A673 (cell line): ENCODE results near the gene KCND2. TPM values are rescaled to one million over a fixed set of nuclear protein-coding genes. Genes with fewer than 3 reads are reported as not detected.

ENCODE experiments used
- BruUV-seq: library from RNA; stranded (reverse); fragments of 400-500 nt; replicated peaks from 2 replicates; lab custom pipeline; 2021; lab: Mats Ljungman, UMichigan
- CTCF ChIA-PET: fragments of 300-600 bp; sonication (Branson Sonifier 250); formaldehyde crosslinking; loops from one replicate; lab custom pipeline; 2022; ENCODE audit warnings: antibody characterized with exemption; lab: Charles Lee
- POLR2A ChIA-PET: fragments of 300-600 bp; sonication (Branson Sonifier 250); formaldehyde crosslinking; loops from one replicate; lab custom pipeline; 2022; ENCODE audit warnings: antibody characterized with exemption; ENCODE audit not compliant: low non-redundant PET; lab: Charles Lee
- DNase-seq: peaks from one replicate; pipeline ENCODE4 v3.0.0-alpha.2; 2015; ENCODE audit warnings: low spot score
- H3K27ac ChIP-seq: fragments of 200-600 bp; sonication (generic); 2 replicates; pipeline ENCODE4 v1.5.1; 2016; ENCODE audit warnings: mixed run types, low read depth, mild to moderate bottlenecking, mixed read lengths, antibody characterized with exemption, low read length; ENCODE audit not compliant: poor library complexity, severe bottlenecking
- H3K27me3 ChIP-seq: fragments of 200-600 bp; sonication (generic); replicated peaks from 2 replicates; pipeline ENCODE4 v1.6.1; 2017; ENCODE audit warnings: mixed run types, low read depth, mild to moderate bottlenecking, mixed read lengths, antibody characterized with exemption, low read length; ENCODE audit not compliant: insufficient read depth, poor library complexity
- H3K36me3 ChIP-seq: fragments of 200-600 bp; sonication (generic); 2 replicates; pipeline ENCODE4 v1.6.1; 2016; ENCODE audit warnings: mixed run types, mild to moderate bottlenecking, mixed read lengths, antibody characterized with exemption, low read length; ENCODE audit not compliant: insufficient read depth, poor library complexity, severe bottlenecking
- H3K4me1 ChIP-seq: fragments of 200-600 bp; sonication (generic); 2 replicates; pipeline ENCODE4 v1.6.1; 2017; ENCODE audit warnings: mixed run types, mild to moderate bottlenecking, mixed read lengths, antibody characterized with exemption, low read length; ENCODE audit not compliant: insufficient read depth, poor library complexity, severe bottlenecking
- H3K4me3 ChIP-seq: fragments of 200-600 bp; sonication (generic); 2 replicates; pipeline ENCODE4 v1.5.1; 2016; ENCODE audit warnings: low read depth, mixed run types, mild to moderate bottlenecking, mixed read lengths, low read length; ENCODE audit not compliant: poor library complexity, severe bottlenecking
- H3K9me3 ChIP-seq: fragments of 200-600 bp; sonication (generic); 2 replicates; pipeline ENCODE4 v1.6.1; 2016; ENCODE audit warnings: mixed run types, low read depth, mild to moderate bottlenecking, mixed read lengths, antibody characterized with exemption, low read length; ENCODE audit not compliant: poor library complexity, severe bottlenecking
- CTCF ChIP-seq: fragments of 300-800, 200-600 bp; sonication (generic); conservative IDR thresholded peaks from 2 replicates; pipeline ENCODE4 v1.5.1; 2017; ENCODE audit warnings: low read depth, mild to moderate bottlenecking, antibody characterized with exemption, low read length, moderate library complexity, mixed read lengths
- EZH2 ChIP-seq: fragments of 200-600 bp; sonication (generic); IDR thresholded peaks from 2 replicates; pipeline ENCODE4 v1.6.1; 2017; ENCODE audit warnings: borderline replicate concordance, low read depth, mild to moderate bottlenecking, mixed read lengths, antibody characterized with exemption, low read length; ENCODE audit not compliant: poor library complexity, severe bottlenecking
- intact Hi-C: fragments of 100-400 bp; cut with micrococcal nuclease; formaldehyde crosslinking; loops from one replicate; pipeline ENCODE4 v1.10.0; 2022; ENCODE audit not compliant: unreplicated experiment
- total RNA-seq: library from RNA; stranded (reverse); gene quantifications from 2 replicates; pipeline ENCODE4 v1.2.3, GENCODE V29; 2021

The KCND2 gene
- total RNA-seq, 1 experiment from 2014 or later = not detected

DNA sequence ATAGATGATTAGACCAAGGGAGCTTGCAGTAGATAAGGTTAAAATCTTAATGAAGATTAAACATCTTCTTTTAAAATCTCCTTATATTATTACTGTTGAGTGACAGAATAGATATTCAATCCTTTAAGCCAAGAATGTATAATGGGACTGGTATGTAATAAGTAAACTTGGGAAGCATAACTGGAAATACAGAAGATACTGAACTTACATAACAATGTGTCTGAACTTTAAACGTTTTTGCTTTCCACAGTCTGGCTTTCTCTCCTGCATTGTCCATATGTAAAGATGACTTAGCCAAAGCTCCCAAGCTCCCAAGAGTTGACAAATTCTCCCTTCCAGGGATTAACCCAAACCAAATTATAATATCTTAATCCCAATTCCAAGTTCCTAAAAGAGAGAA, 129.8 kb downstream of the KCND2 start:
- no peaks in the 10 kb centered on the region for H3K4me1 ChIP-seq
- no peak overlapping the region for H3K4me3 ChIP-seq
- no peaks in the 10 kb centered on the region for H3K36me3 ChIP-seq
- TF ChIP-seq CTCF = no peak
- TF ChIP-seq EZH2 = no peak
- POLR2A ChIA-PET = no interaction called here
- BruUV-seq = no TSS peak
- no peaks in the 10 kb centered on the region for H3K27me3 ChIP-seq
- no peaks in the 10 kb centered on the region for H3K9me3 ChIP-seq
- no peak overlapping the region for H3K27ac ChIP-seq
- CTCF ChIA-PET = no interaction called here
- intact Hi-C loops = no loop called here
- no peak for DNase-seq

DNA sequence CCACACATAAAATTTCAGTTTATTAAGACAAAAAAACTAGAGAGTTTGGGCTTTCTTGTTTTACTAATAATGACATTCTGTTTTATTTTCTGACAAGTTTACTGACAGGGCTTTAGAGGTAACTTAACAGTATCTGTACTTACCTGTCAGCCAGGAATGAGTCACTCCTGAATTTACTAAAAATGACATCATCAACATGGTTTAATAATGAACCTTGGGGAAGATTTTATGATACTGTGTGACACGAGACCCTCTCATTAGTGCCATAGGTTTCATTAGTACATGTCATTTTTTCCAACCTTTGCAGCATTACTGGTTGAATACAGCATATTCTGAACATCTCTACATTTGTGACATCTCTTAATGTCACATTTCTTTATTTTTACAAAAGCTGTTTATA, 131.1 kb downstream of the KCND2 start:
- BruUV-seq = no TSS peak
- POLR2A ChIA-PET = no interaction called here
- CTCF ChIA-PET = no interaction called here

DNA sequence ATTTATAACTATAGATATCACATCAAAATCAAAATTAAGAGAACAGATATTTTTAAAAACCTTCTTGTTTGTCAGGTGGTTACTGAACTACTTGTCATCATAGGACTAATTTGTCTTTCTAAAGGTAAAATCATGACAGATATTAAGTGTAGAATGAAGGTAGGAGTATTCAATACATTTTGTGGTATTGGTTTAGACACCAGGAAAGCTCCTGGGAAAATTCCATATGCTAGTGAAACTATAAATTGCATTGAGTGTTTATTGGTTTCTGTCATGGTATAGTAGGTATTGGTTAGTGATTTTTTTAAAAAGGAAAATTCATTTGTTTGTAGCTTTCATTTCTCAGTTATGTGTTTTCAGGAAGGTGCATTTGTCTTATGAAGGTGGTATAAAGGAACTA, 132.7 kb downstream of the KCND2 start:
- H3K4me1 ChIP-seq = no peaks in the 10 kb centered on the region
- no peak for DNase-seq
- no peaks in the 10 kb centered on the region for H3K9me3 ChIP-seq
- no peaks in the 10 kb centered on the region for H3K36me3 ChIP-seq
- no peaks in the 10 kb centered on the region for H3K27me3 ChIP-seq
- no TSS peak for BruUV-seq
- intact Hi-C loops = no loop called here
- H3K4me3 ChIP-seq = no peak overlapping the region
- CTCF ChIA-PET = no interaction called here
- no peak for TF ChIP-seq EZH2
- no peak for TF ChIP-seq CTCF
- no peak overlapping the region for H3K27ac ChIP-seq
- POLR2A ChIA-PET = no interaction called here

More for the DNA sequence above, 131.1 kb downstream of the KCND2 start:
- Histone ChIP-seq H3K4me1 (no peaks in the 10 kb centered on the region), H3K9me3 (no peaks in the 10 kb centered on the region), H3K27me3 (no peaks in the 10 kb centered on the region), H3K27ac (no peak overlapping the region), H3K36me3 (no peaks in the 10 kb centered on the region), H3K4me3 (no peak overlapping the region)
- TF ChIP-seq CTCF (no peak), EZH2 (no peak)
- intact Hi-C loops = no loop called here
- DNase-seq = no peak
